Left renal cortex interstitium (tissue), 4 donors: Measurements from ENCODE around the gene NR2F1-AS1. TPM values are rescaled to one million over a fixed set of nuclear protein-coding genes. Genes with fewer than 3 reads are reported as not detected.

Source experiments
- DNase-seq, 4 donors: peaks; one replicate each; pipeline ENCODE4 v3.0.0-alpha.2; 2013; ENCODE audit warnings: low read depth in 4 of 4, low spot score in 2 of 4, missing footprints in 1 of 4
- polyA plus RNA-seq, 4 donors: library from polyadenylated mRNA; unstranded; fragments of 120-200 nt; gene quantifications; one replicate each; pipeline ENCODE4 v1.2.1, GENCODE V29; 2013; ENCODE audit not compliant: insufficient read length in 4 of 4

NR2F1-AS1 gene
- polyA plus RNA-seq, 4 donors: 52.7 to 58.5 (median 55.7) TPM

DNA sequence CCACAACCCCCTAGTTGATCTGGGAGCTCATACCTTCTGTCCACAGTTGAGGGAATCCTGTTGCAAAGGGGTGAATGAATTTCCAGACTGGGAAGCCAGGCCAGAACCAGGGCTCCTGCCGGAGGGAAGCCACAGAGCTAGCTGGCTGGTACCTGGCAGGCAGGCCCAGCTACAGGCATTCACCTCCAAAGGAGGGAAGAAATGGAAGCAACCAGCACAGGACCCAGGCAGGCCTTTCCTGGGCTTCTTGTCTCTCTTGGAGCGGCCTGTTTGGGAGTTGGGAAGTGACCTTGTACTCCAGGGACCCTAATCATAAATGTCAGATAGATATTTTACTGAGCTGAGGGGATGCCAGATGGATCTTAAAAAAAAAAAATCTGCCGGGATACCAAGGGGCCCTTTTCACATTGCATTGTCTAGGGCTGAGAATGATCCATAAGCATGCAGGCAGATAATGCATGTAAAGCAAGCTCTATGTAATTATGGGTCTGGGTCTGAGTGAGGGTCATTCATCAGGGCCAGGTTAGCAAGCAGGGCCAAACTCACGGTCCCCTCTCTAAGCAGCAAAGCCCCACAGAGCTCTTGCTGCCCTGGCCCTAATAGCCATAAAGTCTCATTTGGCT is 10.4 kb upstream of the NR2F1-AS1 start:
- no peak for DNase-seq

DNA sequence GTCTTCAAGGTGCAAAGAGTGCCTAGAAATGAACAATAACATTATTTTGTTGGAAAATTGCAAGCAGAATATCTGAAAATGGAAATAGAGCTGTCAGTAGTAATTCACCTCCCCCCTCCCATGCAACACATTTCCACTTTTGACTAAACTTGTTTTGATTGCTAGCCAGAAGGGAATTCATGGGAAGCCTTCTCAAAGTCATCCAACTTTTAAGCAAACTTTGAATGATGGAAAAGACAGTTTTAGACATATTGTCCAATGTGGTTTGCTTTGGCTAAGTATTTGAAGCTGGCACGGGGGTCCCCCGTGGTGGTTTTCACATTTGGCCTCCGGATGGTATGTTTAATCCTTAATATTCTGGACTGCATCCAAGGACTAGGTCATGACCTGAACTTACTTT is 9.5 kb upstream of the NR2F1-AS1 start:
- DNase-seq: no peak

DNA sequence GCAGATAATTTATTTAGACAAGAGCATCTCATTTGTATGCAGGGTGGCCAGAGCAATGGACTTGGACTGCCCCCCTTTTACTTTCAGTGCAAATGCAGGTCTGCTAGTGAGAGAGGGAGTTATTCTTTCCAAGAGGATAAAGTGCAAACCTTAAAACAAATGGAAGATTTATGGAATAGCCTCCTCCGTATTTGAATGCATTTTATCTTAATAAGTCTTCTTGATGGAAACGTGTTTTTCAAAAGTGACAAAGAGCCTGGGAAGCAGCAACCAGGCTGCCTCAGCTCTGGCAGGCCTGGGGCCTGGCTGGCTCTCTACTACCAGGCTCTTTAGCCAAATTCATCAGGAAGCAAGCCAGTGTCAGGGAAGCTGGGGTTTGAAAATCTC is 8.8 kb upstream of the NR2F1-AS1 start:
- no peak for DNase-seq

DNA sequence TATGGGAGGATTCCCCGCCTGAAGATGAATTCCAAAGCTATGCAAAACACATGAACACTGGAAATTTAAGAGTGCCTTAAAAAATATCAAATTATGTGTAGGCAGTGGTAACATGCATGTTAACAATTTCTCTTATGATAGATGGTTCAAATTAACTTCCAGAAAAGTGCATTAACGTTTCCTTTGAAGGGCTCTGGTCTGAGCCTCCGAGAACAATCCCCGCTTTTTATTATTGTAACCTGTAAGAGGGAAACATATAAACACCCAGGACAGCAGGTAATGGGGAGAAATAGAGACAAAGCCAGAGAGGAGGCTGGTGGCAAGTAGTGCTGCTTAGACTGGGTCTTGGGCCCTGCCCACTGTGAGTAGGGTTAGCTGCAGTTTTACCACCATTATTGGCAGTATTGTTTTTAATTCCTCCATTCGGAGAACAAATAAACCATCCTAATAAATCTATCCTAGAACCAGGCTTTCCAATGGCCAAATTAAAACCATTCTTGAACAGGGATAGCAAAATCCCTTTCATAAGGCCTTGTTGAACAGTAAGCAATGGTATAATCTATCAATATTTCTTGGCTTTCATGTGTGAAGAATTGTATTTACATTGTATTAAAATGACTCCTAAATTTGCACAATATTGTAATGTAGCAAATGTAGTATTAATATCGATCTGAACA is 8.3 kb upstream of the NR2F1-AS1 start:
- DNase-seq: no peak

DNA sequence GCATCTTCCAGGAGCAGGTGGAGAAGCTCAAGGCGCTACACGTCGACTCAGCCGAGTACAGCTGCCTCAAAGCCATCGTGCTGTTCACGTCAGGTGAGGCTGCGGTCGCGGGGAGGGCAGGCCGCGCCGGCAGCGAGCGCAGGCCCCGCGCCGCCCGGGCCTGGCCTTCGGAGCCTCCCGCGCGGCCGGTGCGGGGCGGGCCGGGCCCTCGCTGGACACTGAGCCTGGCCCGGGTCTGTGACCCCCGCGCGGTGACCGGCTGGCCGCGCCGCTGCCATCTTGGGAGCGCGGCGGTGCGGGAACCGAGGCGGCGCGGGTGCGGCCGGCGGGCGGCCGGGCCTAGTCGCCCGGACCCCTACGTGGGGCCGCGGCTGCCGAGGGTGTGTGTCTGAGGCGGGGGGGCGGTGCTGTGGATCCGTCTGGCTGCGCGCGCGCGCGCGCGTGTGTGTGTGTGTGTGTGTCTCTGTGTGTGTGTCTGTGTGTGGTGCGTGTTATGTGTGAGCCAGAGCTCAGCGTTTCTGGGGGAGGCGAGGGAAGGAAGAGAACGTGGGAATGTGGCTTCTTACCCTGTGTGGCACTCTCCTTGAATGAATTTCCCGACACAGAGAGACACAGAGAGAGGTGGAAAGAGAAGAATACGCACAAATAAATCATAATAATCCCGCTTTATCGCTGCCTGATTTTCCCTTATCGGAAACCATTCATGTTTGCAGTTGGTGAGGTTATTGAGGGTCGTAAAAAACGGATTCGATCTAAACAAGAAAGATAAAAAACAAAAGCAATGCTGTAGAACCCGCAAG is 7.5 kb upstream of the NR2F1-AS1 start:
- no peak for DNase-seq

DNA sequence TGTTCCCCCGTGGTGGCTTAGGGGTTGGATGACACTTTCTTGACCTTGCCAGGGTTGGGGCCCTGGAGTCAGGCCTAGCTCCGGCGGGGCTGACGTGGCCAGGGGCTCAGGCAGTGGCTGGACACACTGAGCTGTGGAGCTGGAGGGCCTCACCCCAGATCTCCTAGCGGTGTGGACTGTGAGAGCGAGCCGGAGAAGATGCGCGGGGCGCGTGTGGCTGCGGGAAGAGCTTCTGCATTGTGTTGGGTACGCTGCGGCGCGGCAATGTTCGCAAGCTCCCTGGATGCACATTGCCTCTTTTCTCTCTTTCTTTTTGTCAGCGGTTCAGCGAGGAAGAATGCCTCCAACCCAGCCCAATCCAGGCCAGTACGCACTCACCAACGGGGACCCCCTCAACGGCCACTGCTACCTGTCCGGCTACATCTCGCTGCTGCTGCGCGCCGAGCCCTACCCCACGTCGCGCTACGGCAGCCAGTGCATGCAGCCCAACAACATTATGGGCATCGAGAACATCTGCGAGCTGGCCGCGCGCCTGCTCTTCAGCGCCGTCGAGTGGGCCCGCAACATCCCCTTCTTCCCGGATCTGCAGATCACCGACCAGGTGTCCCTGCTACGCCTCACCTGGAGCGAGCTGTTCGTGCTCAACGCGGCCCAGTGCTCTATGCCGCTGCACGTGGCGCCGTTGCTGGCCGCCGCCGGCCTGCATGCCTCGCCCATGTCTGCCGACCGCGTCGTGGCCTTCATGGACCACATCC is 6.8 kb upstream of the NR2F1-AS1 start:
- no peak for DNase-seq

DNA sequence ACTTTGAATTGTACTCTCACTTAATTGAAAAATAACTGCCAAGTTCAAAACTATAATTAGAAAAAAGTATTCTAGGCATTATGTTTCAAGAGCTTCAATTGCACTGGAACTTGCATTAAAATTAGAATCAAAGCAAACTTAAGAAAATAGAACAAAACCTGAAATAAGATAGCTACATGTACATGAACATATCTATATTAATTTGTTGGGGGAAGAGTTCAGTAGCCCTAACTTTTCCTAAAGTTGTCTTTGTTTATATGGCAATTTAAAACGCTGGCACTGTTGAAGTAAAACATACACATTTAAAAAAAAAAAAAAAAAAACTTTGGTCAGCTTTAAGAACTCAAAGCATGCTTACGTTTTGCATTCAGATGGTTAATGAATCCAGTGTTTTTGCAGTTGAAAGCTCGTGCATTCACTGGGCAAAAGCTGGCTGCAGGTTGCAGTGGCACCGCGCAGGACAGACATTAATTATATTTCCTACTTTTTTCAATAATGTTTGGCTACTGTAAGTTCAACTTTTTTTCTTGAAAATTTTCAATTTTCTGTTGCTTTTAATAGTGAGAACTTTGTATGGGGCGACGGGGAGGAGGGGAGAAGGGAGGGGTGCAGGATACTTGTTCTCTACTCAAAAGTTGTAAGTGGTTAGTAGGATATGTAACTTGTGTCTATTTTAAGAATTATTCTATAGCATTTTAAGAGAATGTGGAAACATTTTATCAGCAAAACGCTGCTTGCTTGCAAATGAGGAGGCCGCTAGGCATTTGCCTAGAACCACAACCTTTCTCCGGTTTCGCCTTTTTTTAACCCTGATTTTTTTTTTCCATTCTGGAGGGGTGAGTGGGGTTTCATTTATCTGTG is 5.9 kb upstream of the NR2F1-AS1 start:
- DNase-seq: no peak

DNA sequence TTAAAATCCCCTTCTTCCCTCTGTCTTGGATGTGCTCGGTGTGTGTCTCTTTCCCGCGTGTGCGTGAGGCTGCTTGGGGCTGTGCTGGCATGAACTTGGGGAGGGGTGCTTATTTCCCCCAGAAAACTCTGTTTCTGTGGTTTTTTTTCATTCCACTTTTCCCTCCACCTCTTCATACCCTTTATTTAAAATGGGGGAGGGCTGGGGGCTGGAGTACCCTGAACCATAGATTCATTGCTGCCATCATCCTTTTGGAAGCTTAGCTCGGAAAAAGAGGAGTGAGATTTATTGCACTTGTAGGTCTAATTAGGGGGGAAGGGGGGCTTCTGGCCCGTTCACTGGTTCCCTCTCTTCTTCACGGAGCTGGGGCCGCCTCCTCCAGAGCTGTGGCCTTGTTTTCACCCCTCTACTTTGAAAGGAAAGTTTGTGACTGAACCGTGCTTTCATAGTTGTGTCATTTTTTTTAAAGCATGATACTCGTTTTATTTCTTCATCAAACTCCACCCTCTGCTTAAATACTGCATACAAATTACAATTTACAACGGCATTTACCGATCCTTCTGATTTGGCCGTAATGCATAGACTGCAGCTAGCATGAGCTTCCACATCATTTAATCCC is 4.9 kb upstream of the NR2F1-AS1 start:
- DNase-seq: no peak

DNA sequence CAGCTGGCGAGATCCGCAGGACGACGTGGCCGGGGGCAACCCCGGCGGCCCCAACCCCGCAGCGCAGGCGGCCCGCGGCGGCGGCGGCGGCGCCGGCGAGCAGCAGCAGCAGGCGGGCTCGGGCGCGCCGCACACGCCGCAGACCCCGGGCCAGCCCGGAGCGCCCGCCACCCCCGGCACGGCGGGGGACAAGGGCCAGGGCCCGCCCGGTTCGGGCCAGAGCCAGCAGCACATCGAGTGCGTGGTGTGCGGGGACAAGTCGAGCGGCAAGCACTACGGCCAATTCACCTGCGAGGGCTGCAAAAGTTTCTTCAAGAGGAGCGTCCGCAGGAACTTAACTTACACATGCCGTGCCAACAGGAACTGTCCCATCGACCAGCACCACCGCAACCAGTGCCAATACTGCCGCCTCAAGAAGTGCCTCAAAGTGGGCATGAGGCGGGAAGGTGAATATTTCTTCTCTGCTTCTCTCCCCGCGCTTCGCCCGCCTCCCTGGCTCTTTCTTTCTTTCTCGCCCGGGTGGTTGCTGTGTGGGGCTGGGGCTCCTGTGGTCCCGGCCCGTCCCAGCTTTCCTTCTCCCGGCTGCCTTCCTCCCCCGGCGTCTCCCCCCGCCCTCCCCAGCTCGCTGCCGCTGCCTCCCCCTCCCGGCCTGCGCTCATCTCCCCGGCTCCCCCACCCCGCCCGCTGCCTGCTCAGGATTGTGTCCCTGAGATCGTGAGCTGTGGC is 4.2 kb upstream of the NR2F1-AS1 start:
- DNase-seq: peak in 2 of 4 donors; percentile 10 to 19

DNA sequence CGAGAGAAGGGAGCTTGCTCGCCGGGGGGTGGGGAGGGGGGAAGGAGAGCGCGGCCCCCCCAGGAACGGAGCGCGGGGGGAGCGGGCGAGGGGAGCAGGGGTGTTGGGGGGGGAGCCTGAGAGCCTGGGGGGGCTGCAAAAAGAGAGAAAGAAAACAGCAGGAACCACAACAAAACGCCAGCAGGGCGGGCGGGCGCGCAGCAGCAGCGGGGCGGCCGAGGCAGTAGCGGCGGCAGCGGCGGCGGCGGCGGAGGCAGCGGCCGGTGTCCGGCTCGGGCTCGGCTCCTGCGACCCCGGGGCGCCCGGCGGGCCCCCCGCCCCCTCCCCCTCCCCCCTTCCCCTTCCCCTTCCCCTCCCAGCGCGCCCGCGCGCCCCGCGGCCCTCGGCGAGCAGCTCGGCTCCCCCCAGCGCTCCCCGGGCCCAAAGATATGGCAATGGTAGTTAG is 3.6 kb upstream of the NR2F1-AS1 start:
- no peak for DNase-seq

DNA sequence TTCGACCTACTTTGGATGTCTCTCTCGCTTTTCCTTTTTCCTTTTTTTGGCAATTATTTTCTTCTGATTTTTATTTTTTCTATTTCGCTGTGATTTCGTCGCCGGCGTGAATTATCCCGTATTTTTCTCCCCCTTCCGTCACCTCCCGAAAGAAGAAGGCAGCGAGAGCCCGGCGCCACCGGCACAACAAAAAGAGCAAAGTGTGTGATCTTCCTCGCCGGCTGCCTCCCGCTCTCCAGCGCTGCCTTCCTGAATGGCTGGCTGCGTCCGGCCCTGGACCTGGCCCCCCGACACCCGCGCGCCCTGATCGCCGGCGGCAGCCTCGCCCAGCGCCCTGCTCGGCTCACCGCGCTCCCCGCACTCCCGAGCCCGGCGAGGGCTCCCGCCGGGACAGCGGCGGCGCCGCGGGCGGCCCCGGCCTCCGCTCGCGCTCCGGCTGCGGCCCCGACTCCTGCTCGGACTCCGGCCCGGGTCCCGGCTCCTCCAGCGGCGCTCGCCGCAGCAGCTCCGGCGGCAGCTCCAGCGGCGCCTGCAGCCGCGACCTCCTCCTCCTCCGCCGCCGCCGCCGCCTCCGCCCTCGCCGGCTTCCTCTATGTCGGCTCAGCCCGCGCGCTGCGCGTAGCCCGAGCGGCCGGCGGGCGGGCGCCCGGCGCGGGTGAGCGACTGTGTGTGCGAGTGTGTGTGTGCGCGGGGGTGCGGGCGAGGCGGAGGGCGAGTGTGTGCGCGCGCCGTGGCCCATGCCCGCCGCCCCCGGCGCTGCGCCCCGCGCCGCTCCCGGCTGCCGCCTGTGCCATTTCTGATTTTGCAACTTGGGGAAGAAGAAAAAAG is 3.0 kb upstream of the NR2F1-AS1 start:
- no peak for DNase-seq

DNA sequence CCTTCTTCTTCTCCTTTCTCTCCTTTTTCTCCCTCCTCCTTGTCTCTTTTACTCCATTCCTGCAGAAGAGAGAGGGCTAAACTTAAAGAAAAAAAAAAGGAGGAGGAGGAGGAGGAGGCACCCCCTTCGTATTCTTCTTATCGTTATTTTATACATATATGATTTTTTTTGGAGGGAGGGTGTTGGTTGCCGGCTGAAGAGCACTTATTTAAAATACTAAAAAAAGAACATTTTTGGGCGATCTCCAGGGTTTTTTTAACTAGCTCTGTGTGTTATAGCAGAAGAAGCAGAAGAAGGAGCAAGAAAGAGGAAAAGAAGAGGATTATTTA is 2.4 kb upstream of the NR2F1-AS1 start:
- peak in 1 of 4 donors; percentile 81 for DNase-seq

DNA sequence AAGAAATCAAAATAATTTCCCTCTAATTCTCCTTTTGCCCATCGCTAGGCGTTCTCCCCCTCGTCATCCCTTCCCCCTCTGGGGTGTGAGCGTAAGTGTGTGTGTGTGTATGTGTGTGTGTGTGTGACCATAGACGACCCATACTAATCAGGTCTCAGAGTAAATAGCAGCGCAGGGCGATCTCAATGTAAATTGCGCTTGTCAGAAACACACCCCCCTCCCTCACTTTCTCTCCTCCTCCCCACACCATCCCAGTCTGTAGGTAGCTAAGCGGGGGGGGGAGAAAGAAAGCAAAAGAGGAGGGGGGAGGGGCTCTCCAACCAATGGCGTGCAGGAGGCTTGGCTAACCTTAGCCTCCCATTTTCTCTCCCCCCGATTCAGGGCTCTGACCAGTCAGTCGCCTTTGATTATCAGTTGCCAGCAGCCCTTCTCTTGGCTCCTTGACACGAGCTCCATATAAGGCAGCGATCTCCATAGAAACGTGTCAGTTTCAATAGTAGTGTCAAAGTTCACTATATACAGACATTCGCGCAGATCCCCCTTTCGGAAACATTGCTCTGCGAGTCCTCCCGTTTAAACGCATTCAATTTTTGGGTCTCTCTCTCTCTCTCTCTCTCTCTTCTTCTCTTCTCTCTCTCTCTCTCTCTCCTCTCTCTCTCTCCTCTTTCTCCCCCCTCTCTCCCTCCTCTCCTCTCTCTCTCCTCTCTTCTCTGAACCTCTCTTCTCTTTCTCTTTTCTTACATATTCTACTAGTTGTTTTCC is 1.8 kb upstream of the NR2F1-AS1 start, which contains the start of gene NR2F1:
Gene NR2F1 (plus strand): TSS at position 546 of the 762 bp plus-strand sequence. CDS start 1,802 bp downstream, outside the sequence.
- peak; percentile 95 to 99 (median 96) for DNase-seq

DNA sequence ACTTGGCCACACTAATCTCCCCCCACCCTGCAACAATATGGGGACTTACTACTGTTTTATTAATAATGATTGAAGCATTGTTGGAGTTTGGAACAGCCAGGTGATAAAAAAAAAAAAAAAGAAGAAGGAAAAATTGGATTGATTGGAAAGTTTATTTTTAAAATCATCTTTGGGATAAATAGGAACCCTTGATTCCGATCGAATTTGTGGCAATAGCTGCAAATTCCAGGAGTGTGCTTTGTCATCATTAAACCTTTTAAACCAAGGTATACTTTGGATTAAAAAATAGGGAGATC is 1.1 kb upstream of the NR2F1-AS1 start:
- DNase-seq: peak in 1 of 4 donors; percentile 44

DNA sequence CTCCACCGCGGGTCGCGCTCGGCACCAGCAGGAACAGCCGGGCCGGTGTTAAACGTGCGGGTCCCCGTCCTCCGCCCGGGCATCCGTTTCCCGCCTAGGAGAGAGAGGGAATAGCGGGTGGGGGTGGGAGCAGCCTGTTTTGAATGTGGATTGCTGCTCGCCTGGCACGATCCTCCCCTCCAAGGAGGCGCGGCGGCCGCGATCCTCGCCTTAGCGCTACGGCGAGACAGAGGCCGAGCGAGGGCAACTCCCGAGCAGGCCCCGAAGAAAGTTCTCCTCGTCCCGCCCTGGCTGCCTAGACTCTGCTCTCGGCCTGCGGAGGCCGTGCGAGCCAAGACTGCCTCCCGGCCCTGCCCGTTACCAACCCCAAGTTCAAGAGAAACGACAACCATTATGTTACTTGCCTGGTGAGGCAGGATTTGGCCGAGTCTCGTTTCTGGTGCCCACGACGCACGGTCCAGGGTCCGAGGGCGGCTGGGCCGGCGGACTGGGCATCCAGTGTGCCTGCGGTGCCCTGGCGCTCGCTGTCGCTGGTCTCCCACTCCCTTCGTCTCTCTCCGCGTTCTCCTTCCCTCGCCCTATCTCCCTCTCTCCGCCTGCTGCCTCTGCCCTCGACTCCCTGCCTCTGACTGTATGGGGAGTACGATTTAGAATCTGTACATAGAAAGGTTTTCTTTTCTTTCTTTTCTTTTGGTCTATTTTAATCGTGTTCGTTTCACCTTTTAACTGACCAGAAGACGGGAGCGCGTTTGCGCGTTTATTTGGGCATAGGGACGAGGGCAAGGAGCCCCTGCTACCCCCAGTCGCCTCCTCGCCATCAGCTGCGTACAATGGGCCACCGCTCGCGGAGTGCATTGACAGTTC is 724 bp downstream of the NR2F1-AS1 start:
- DNase-seq: peak in 2 of 4 donors; percentile 32 to 66

DNA sequence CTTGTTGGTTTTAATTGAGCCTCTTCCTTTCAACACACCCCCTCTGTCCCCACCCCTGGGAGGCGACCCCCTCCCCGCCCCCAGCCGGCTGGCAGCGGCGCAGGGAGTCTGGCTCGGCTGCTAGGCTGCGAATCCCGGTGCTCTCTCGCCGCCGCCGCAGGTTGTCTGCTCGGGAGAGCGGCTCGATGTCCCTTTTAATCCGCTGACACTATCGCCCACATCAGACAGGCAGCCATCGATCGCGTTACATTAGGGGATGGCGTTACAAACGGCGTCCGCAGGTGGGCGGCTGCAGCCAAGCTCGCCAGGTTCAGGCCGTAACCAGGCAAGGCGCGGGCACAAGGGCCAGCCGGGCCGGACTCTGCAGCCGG is 1.3 kb downstream of the NR2F1-AS1 start:
- peak in 1 of 4 donors; percentile 33 for DNase-seq
